GM12878 (cell line): ENCODE results near the gene GNAQ. TPM values are rescaled to one million over a fixed set of nuclear protein-coding genes. Genes with fewer than 3 reads are reported as not detected.

ENCODE experiments used
- ATAC-seq: fragments of 200-7000 bp; cut with Tn5 transposase; 3 replicates; pipeline ENCODE4 v1.9.1; 2020; ENCODE audit warnings: mild to moderate bottlenecking, moderate library complexity
- BruUV-seq: library from RNA; stranded (reverse); fragments of 400-500 nt; replicated peaks from 2 replicates; lab custom pipeline; 2021; lab: Mats Ljungman, UMichigan
- CTCF ChIA-PET: fragments of 300-600 bp; sonication (Branson Sonifier 250); formaldehyde crosslinking; extraction: SDS; loops from one replicate; lab custom pipeline; 2021; ENCODE audit warnings: inconsistent platforms; lab: Yijun Ruan, JAX
- POLR2A ChIA-PET: fragments of 350-600 bp; formaldehyde crosslinking; extraction: SDS; loops from one replicate; lab custom pipeline; 2021; ENCODE audit warnings: inconsistent platforms; lab: Charles Lee
- RAD21 ChIA-PET: fragments of 300-600 bp; sonication (Branson Sonifier 250); formaldehyde crosslinking; loops from one replicate; lab custom pipeline; 2023; ENCODE audit warnings: antibody characterized with exemption; ENCODE audit not compliant: unreplicated experiment; lab: Charles Lee
- SMC1A ChIA-PET: fragments of 300-600 bp; sonication (Branson Sonifier 250); formaldehyde crosslinking; loops from one replicate; lab custom pipeline; 2023; ENCODE audit not compliant: unreplicated experiment, uncharacterized antibody; lab: Charles Lee
- DNase-seq: peaks from one replicate; pipeline ENCODE4 v3.0.0-alpha.2; 2011; ENCODE audit warnings: low read depth, low spot score
- FAIRE-seq: peaks from 3 replicates; lab custom pipeline; 2011; peaks lifted over from hg19 to GRCh38; lab: Jason Lieb, UNC
- H2AFZ ChIP-seq: 2 replicates; pipeline ENCODE4 v1.6.0; 2011; ENCODE audit warnings: low read depth, low read length, control low read depth; ENCODE audit not compliant: control insufficient read depth
- H3K27ac ChIP-seq: 2 replicates; pipeline ENCODE4 v1.5.1; 2011; ENCODE audit warnings: control low read depth; ENCODE audit not compliant: control insufficient read depth, insufficient read depth
- H3K27me3 ChIP-seq, 2 experiments: replicated peaks in 1 of 2; 2 replicates each; pipeline versions ENCODE4 v1.6.0 to v1.6.1; 2011; ENCODE audit warnings: low read length in 1 of 2; ENCODE audit not compliant: control insufficient read depth in 2 of 2, insufficient read depth in 2 of 2
- H3K36me3 ChIP-seq, 2 experiments: 2 replicates each; pipeline ENCODE4 v1.5.1; 2011; ENCODE audit warnings: low read length in 1 of 2; ENCODE audit not compliant: control insufficient read depth in 2 of 2, insufficient read depth in 2 of 2
- H3K4me1 ChIP-seq: 2 replicates; pipeline ENCODE4 v1.6.1; 2011; ENCODE audit warnings: mild to moderate bottlenecking, low read length, moderate library complexity, mixed read lengths; ENCODE audit not compliant: control insufficient read depth, insufficient read depth
- H3K4me2 ChIP-seq: 2 replicates; pipeline ENCODE4 v1.6.0; 2011; ENCODE audit warnings: control low read depth; ENCODE audit not compliant: control insufficient read depth, insufficient read depth
- H3K4me3 ChIP-seq: fragments of 200-600 bp; sonication (generic); 2 replicates; pipeline ENCODE4 v1.5.1; 2016
- H3K79me2 ChIP-seq: 2 replicates; pipeline ENCODE4 v1.6.0; 2011; ENCODE audit warnings: low read length; ENCODE audit not compliant: control insufficient read depth, insufficient read depth
- H3K9ac ChIP-seq: 2 replicates; pipeline ENCODE4 v1.8.0; 2011; ENCODE audit warnings: low read length, control low read depth, mixed read lengths; ENCODE audit not compliant: control insufficient read depth, insufficient read depth
- H3K9me3 ChIP-seq: replicated peaks from 3 replicates; pipeline ENCODE4 v1.5.1; 2011; ENCODE audit warnings: mild to moderate bottlenecking, low read length; ENCODE audit not compliant: control insufficient read depth, insufficient read depth
- H4K20me1 ChIP-seq: 2 replicates; pipeline ENCODE4 v1.6.0; 2011; ENCODE audit not compliant: control insufficient read depth, insufficient read depth
- ATF7 ChIP-seq: fragments of 450-650 bp; IDR thresholded peaks from 2 replicates; pipeline ENCODE4 v1.6.1; 2016; ENCODE audit warnings: low read depth, mild to moderate bottlenecking
- BCL11A ChIP-seq: IDR thresholded peaks from 2 replicates; pipeline ENCODE4 v1.6.1; 2011; ENCODE audit warnings: low read depth, low read length
- BHLHE40 ChIP-seq, 2 experiments: fragments of 450-650 bp in 1 of 2; IDR thresholded peaks; 2 replicates each; pipeline ENCODE4 v1.6.1; 2011 to 2017; ENCODE audit warnings: low read depth in 2 of 2, borderline replicate concordance in 1 of 2, improper control_type of control experiment in 1 of 2, low read length in 1 of 2, mild to moderate bottlenecking in 1 of 2
- ESRRA ChIP-seq: IDR thresholded peaks from 2 replicates; pipeline ENCODE4 v1.6.1; 2012; ENCODE audit warnings: mild to moderate bottlenecking, low read length, improper control_type of control experiment
- IKZF1 ChIP-seq: fragments of 450-650 bp; conservative IDR thresholded peaks from 2 replicates; pipeline ENCODE4 v1.6.1; 2017; ENCODE audit warnings: antibody characterized with exemption, mild to moderate bottlenecking
- IKZF2 ChIP-seq, 2 experiments: fragments of 450-650 bp; IDR thresholded peaks; 2 replicates each; pipeline ENCODE4 v1.6.1; 2017; ENCODE audit warnings: mild to moderate bottlenecking in 2 of 2, moderate library complexity in 2 of 2
- JUND ChIP-seq: IDR thresholded peaks from 2 replicates; pipeline ENCODE4 v1.6.1; 2012; ENCODE audit warnings: low read depth, mild to moderate bottlenecking, low read length, improper control_type of control experiment, moderate library complexity
- NFIC ChIP-seq: IDR thresholded peaks from 2 replicates; pipeline ENCODE4 v1.6.1; 2012; ENCODE audit warnings: low read depth, mild to moderate bottlenecking, inconsistent platforms, low read length, moderate library complexity
- SIX5 ChIP-seq: IDR thresholded peaks from 2 replicates; pipeline ENCODE4 v1.6.1; 2011; ENCODE audit warnings: mild to moderate bottlenecking, low read depth, low read length, moderate library complexity; ENCODE audit not compliant: severe bottlenecking
- SMC3 ChIP-seq: IDR thresholded peaks from 2 replicates; pipeline ENCODE4 v1.6.1; 2011; ENCODE audit warnings: low read length, improper control_type of control experiment, borderline replicate concordance
- SPI1 ChIP-seq: IDR thresholded peaks from 2 replicates; pipeline ENCODE4 v1.6.1; 2011; ENCODE audit warnings: low read depth, mild to moderate bottlenecking, low read length, moderate library complexity, borderline replicate concordance; ENCODE audit not compliant: insufficient read depth
- TCF7 ChIP-seq: IDR thresholded peaks from 2 replicates; pipeline ENCODE4 v1.6.1; 2014; ENCODE audit warnings: antibody characterized with exemption, borderline replicate concordance
- YBX1 ChIP-seq: fragments of 450-650 bp; IDR thresholded peaks from 2 replicates; pipeline ENCODE4 v1.6.1; 2016; ENCODE audit warnings: antibody characterized with exemption
- WGBS: methylation state at CpG from one replicate; pipeline ENCODE4 v1.1.6; 2016; ENCODE audit warnings: low lambda C conversion rate; ENCODE audit not compliant: insufficient replicate concordance, insufficient coverage; ENCODE audit errors: missing lambda C conversion rate; 5-methylcytosine and 5-hydroxymethylcytosine counted together
- in situ Hi-C: fragments of 300-500 bp; cut with MboI; formaldehyde crosslinking; loops from 9 replicates; pipeline ENCODE4 v1.14.3; 2018; ENCODE audit warnings: mixed read lengths
- intact Hi-C: fragments of 100-400 bp; cut with micrococcal nuclease; formaldehyde crosslinking; loops from one replicate; pipeline ENCODE4 v1.14.2; 2022; ENCODE audit not compliant: unreplicated experiment
- polyA plus RNA-seq, 11 experiments: library from polyadenylated mRNA; depleted of rRNA in 4 of 11; unstranded in 6 of 11; stranded (reverse) in 5 of 11; fragments of >200 nt; fragmentation: Nextera tagmentation in 4 of 11; fragmentation: Illumina TruSeq in 1 of 11; extraction: Ambion mirVana in 4 of 11; extraction: Trizol in 1 of 11; gene quantifications; 1 replicate in 1 of 11; 2 replicates in 10 of 11; pipeline versions ENCODE4 v1.2.1 to v1.2.3, GENCODE V29; 2011 to 2016; ENCODE audit warnings: inconsistent platforms in 2 of 11, missing spikeins in 2 of 11, low read depth in 1 of 11
- total RNA-seq, 4 experiments: library from RNA; depleted of rRNA in 3 of 4; stranded (reverse); fragments of >200 nt in 3 of 4; fragmentation: Illumina TruSeq in 1 of 4; extraction: Trizol in 1 of 4; gene quantifications; 2 replicates each; pipeline versions ENCODE4 v1.2.1 to v1.2.3, GENCODE V29; 2013 to 2021

The GNAQ gene
- total and polyA plus RNA-seq, 10 of the 15 experiments (the other 5 are each of a cell fraction or from before 2014, with no cell fraction given) = 0.15 to 47.2 (median 0.49) TPM

DNA sequence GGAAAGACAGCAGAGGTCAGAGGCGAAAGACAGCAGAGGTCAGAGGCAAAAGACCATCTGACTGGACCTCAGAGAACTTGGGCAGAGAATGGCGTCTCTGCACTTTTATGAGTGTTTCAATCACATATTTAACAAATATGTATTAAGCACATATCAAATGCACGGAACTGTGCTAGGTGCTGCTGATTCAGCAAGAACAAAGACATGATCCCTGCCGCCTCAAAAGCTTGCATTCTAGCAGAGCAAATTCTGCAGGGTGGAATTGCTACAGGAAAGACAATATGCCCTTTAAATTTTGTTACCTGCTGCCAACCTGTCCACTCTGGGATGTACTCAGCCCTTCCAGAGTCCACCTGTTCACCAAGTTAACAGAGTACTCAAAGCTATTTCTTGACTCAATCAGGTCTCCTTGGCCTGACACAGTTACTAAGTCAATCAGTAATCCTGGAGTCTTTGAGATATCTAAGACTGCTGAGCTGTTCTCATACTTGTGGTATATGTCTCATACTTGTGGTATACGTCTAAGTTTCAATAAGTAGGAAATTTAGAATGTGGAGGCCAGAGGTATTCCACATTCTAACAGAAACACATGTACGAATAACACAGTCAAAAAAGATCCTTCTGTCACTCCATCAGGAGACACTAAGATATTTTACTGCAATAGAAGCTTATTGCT lies 131.8 kb downstream of the GNAQ start:
- WGBS = 32% methylated on average over 6 of the region's 6 CpGs
- Histone ChIP-seq H3K79me2 (no peaks in the 10 kb centered on the region), H3K4me2 (no peak overlapping the region), H3K27ac (no peak overlapping the region), H4K20me1 (no peaks in the 10 kb centered on the region), H3K9ac (no peak overlapping the region), H3K9me3 (no peaks in the 10 kb centered on the region), H2AFZ (no peak overlapping the region), H3K4me3 (no peak overlapping the region), H3K27me3 (no peaks in the 10 kb centered on the region), H3K4me1 (no peaks in the 10 kb centered on the region)
- intact Hi-C loops = no loop called here
- ATAC-seq = peak; percentile 56
- FAIRE-seq = no peak
- ChIA-PET CTCF (interaction anchor here (0.6 to 6.0 kb wide), 5 partner anchors 11 to 94 kb away, joined by 3 to 44 read pairs (median 5); no protein-coding TSS in a partner anchor), RAD21 (interaction anchor here (0.8 to 1.8 kb wide), 6 partner anchors 10 to 95 kb away, joined by 3 to 5 read pairs (median 3); no protein-coding TSS in a partner anchor), SMC1A (interaction anchor here (0.6 to 7.2 kb wide), 13 partner anchors 10 to 136 kb away, joined by 3 to 55 read pairs (median 3); no protein-coding TSS in a partner anchor), POLR2A (interaction anchor here (1.3 to 1.8 kb wide), 2 partner anchors 11 to 78 kb away, joined by 3 to 7 read pairs; no protein-coding TSS in a partner anchor)
- DNase-seq = no peak
- in situ Hi-C loops = no loop called here
- BruUV-seq = no TSS peak
- TF ChIP-seq YBX1 (no peak), TCF7 (no peak), ATF7 (no peak), BHLHE40 (IDR thresholded peaks at IDR 0.05; ENCODE audit: borderline replicate concordance in 1 of 2, low read depth in 2 of 2, low read length in 1 of 2) (peak in 1 of 2 experiments; percentile 30; a peak in 1 of 4 replicates), SMC3 (no peak), BCL11A (no peak), IKZF1 (peak; percentile 43; the same call in 1 of the 2 replicates), SPI1 (no peak), JUND (no peak), SIX5 (no peak), NFIC (no peak), IKZF2 (IDR thresholded peaks at IDR 0.05) (0 out of 4 replicates have a peak, but pooled peaks of 1 of the 2 experiments have one; percentile 19), ESRRA (no peak)
- TF ChIP-seq, all 136 proteins: peak for 3
- H3K36me3 ChIP-seq = no peaks in the 10 kb centered on the region
